Measurements from ENCODE around the gene DCLK1. TPM values are rescaled to one million over a fixed set of nuclear protein-coding genes. Genes with fewer than 3 reads are reported as not detected.

DCLK1 gene
- total RNA-seq, 1 experiment from 2014 or later, result 0.10 TPM

GRCh38 chr13:36130193-36130551 lies 1.0 kb downstream of the DCLK1 start:
- no peaks in the 10 kb centered on the region for H3K27me3 ChIP-seq (ENCODE audit: insufficient read depth, low read length)
- RAD21 ChIA-PET (ENCODE audit: low non-redundant PET in 1 of 2, low total read pairs in 2 of 2, uncharacterized antibody in 2 of 2, unreplicated experiment in 2 of 2), result no interaction called here
- TF ChIP-seq EGR1 (IDR thresholded peaks at IDR 0.05; ENCODE audit: low read depth) (no peak), EZH2 (IDR thresholded peaks at IDR 0.05) (no peak), YY1 (IDR thresholded peaks at IDR 0.05; ENCODE audit: extremely low read depth, insufficient replicate concordance, low read depth, low read length) (no peak), CTCF (IDR thresholded peaks at IDR 0.05 in 2 of 3, conservative IDR thresholded peaks at IDR 0.05 in 1 of 3; ENCODE audit: borderline replicate concordance in 1 of 3, insufficient read depth in 1 of 3, low read depth in 2 of 3, low read length in 2 of 3) (no peak)
- no peak overlapping the region for H3K4me2 ChIP-seq (ENCODE audit: low read length)
- no peaks in the 10 kb centered on the region for H3K36me3 ChIP-seq (ENCODE audit: control insufficient read depth in 1 of 2, insufficient read depth in 2 of 2, low read length in 2 of 2)
- intact Hi-C loops (cut with micrococcal nuclease), result no loop called here
- no peak overlapping the region for H3K9ac ChIP-seq (ENCODE audit: low read length)
- H3K79me2 ChIP-seq (ENCODE audit: insufficient read depth, low read length), result no peaks in the 10 kb centered on the region
- no peak overlapping the region for H3K27ac ChIP-seq (ENCODE audit: low read depth, low read length)
- CTCF ChIA-PET, result no interaction called here
- DNase-seq (ENCODE audit: low read depth, low spot score) (no peak), ATAC-seq (no peak)
- BruUV-seq (replicated peaks), result no TSS peak
- H3K9me2 ChIP-seq (ENCODE audit: insufficient read depth), result no peaks in the 10 kb centered on the region
- no peaks in the 10 kb centered on the region for H3K4me1 ChIP-seq (ENCODE audit: control insufficient read depth in 1 of 2, insufficient read depth in 2 of 2, low read length in 2 of 2)
- peaks cover 0 to 20% of the 10 kb centered on the region in 2 experiments; a peak in 2 of 4 replicates for H3K9me3 ChIP-seq (ENCODE audit: control insufficient read depth in 1 of 2, insufficient read depth in 1 of 2, low read depth in 1 of 2, low read length in 2 of 2)
- no peak overlapping the region for H3K4me3 ChIP-seq (replicated peaks in 1 of 2; ENCODE audit: low read depth in 1 of 2, low read length in 2 of 2)
- no peaks in the 10 kb centered on the region for H4K20me1 ChIP-seq (ENCODE audit: insufficient read depth)
- no peak overlapping the region for H2AFZ ChIP-seq (ENCODE audit: low read depth, low read length, poor library complexity, severe bottlenecking)
- POLR2A ChIA-PET, result no interaction called here

GRCh38 chr13:36129539-36129938 lies 1.6 kb downstream of the DCLK1 start:
- H3K4me2 ChIP-seq (ENCODE audit: low read length), result no peak overlapping the region
- BruUV-seq (replicated peaks), result no TSS peak
- no peak overlapping the region for H3K27ac ChIP-seq (ENCODE audit: low read depth, low read length)
- DNase-seq (ENCODE audit: low read depth, low spot score) (no peak), ATAC-seq (no peak)
- no peaks in the 10 kb centered on the region for H3K27me3 ChIP-seq (ENCODE audit: insufficient read depth, low read length)
- intact Hi-C loops (cut with micrococcal nuclease), result no loop called here
- H3K79me2 ChIP-seq (ENCODE audit: insufficient read depth, low read length), result no peaks in the 10 kb centered on the region
- no peaks in the 10 kb centered on the region for H3K36me3 ChIP-seq (ENCODE audit: control insufficient read depth in 1 of 2, insufficient read depth in 2 of 2, low read length in 2 of 2)
- H3K9me2 ChIP-seq (ENCODE audit: insufficient read depth), result no peaks in the 10 kb centered on the region
- no peak overlapping the region for H3K4me3 ChIP-seq (replicated peaks in 1 of 2; ENCODE audit: low read depth in 1 of 2, low read length in 2 of 2)
- no peaks in the 10 kb centered on the region for H4K20me1 ChIP-seq (ENCODE audit: insufficient read depth)
- no peaks in the 10 kb centered on the region for H3K4me1 ChIP-seq (ENCODE audit: control insufficient read depth in 1 of 2, insufficient read depth in 2 of 2, low read length in 2 of 2)
- ChIA-PET RAD21 (ENCODE audit: low non-redundant PET in 1 of 2, low total read pairs in 2 of 2, uncharacterized antibody in 2 of 2, unreplicated experiment in 2 of 2) (no interaction called here), CTCF (no interaction called here), POLR2A (no interaction called here)
- TF ChIP-seq JUND (IDR thresholded peaks at IDR 0.05) (no peak), ATF3 (IDR thresholded peaks at IDR 0.05) (no peak), CBX3 (IDR thresholded peaks at IDR 0.05; ENCODE audit: low read depth) (no peak), ZNF274 (IDR thresholded peaks at IDR 0.05; ENCODE audit: low read depth, low read length) (no peak), YY1 (IDR thresholded peaks at IDR 0.05; ENCODE audit: extremely low read depth, insufficient replicate concordance, low read depth, low read length) (no peak), ELF1 (IDR thresholded peaks at IDR 0.05; ENCODE audit: borderline replicate concordance, low read depth) (no peak), FOSL1 (IDR thresholded peaks at IDR 0.05; ENCODE audit: low read depth) (no peak), EZH2phosphoT487 (IDR thresholded peaks at IDR 0.05; ENCODE audit: borderline replicate concordance) (no peak)
- no peak overlapping the region for H2AFZ ChIP-seq (ENCODE audit: low read depth, low read length, poor library complexity, severe bottlenecking)
- peaks cover 0 to 16% of the 10 kb centered on the region in 2 experiments; a peak in 2 of 4 replicates for H3K9me3 ChIP-seq (ENCODE audit: control insufficient read depth in 1 of 2, insufficient read depth in 1 of 2, low read depth in 1 of 2, low read length in 2 of 2)
- no peak overlapping the region for H3K9ac ChIP-seq (ENCODE audit: low read length)
